Stimulated activated CD4-positive, alpha-beta T cell treated with anti-CD3 and anti-CD28 coated beads, Interleukin-4, amount 100 ng/mL, for 1 hour (primary cell): ENCODE data around the gene OXSR1.
"Not testable (repeated sequence)": the region's sequence is repeated elsewhere in the genome, so short reads cannot be mapped to it uniquely, and the experiment has no call there.

Experiments
- DNase-seq: peaks from one replicate; pipeline ENCODE4 v3.0.0-alpha.2; 2020

OXSR1 gene

DNA sequence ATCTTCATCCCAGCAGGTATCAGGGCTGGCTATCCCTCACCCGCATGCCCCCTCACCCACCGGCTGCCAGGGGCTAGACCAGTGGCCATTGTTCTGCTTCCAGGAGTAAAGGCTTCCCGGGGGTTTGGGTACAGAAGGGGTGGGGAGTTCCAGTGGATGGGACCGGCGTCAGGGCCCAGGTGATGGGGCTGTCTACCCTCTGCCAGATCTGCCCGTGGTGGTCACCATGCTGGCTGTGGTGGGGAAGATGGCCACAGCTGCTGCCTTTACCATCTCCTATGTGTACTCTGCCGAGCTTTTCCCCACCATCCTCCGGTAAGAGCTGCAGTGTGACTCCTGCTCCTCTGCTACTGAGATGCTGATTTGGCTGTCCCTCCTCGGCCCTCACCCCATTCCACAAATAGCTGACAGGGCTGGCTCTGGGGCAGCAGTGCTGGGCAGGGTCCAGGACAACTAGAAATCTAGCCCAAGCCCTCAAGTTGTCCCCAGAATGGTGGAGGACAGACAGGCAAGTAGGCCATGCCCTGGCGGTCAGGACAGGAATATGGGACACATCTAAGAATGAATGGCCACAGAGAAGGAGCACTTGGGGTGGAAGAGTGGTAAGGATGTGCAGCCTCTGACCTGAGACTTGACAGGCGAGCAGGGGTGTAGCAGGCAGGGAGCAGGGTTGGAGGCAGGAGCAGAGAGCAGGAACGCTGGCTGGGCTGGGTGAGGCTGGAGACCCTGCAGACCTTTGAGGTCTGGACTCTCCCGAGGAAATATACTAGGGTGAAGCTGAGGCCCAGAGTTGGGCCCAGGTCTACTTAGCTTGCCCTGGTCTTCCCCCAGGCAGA lies 111.0 kb downstream of the OXSR1 start:
- DNase-seq: no peak

DNA sequence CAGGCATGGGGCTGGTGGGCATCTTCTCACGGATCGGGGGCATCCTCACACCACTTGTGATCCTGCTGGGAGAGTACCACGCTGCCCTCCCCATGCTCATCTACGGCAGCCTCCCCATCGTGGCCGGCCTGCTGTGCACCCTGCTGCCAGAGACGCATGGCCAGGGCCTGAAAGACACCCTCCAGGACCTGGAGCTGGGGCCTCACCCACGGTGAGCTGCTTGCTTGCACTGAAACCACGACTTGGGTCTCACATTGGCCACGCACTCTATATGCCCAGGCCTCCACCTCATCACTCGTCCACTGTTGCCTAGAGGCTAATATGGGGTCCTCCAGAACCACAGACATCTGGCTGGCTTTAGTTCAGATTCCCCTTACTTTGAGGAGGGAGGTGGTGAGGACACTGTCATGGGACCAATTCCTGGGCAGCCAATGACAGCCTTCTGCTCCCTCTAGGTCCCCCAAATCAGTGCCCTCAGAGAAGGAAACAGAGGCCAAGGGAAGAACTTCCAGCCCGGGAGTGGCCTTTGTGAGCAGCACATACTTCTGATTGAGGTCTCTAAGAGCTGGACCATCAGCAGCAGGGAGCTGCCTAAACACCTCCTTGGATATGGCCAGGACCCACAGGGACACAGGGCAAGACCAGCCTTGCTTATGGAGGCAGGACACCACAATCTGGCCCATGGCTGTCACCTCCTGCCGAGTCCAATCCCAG lies 111.7 kb downstream of the OXSR1 start:
- DNase-seq: no peak

DNA sequence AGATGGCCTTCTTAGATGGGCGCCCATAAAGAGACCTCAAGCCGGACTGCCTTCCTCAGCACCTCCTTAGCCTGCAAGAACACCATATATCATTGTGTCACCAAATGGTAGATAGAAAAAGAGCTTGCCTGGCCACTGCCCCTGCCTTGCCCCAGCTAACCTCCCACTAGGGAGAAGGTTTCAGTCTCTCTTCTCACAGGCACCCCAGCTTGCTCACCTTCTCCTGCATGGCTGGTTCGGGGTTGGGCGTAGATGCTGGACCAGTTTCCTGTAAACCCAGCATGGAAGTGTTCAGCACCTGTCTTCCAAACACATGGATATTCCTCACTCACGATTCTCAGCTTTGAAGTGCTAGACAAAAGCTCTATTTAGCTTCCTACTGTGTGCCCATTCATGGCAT lies 113.5 kb downstream of the OXSR1 start:
- no peak for DNase-seq

DNA sequence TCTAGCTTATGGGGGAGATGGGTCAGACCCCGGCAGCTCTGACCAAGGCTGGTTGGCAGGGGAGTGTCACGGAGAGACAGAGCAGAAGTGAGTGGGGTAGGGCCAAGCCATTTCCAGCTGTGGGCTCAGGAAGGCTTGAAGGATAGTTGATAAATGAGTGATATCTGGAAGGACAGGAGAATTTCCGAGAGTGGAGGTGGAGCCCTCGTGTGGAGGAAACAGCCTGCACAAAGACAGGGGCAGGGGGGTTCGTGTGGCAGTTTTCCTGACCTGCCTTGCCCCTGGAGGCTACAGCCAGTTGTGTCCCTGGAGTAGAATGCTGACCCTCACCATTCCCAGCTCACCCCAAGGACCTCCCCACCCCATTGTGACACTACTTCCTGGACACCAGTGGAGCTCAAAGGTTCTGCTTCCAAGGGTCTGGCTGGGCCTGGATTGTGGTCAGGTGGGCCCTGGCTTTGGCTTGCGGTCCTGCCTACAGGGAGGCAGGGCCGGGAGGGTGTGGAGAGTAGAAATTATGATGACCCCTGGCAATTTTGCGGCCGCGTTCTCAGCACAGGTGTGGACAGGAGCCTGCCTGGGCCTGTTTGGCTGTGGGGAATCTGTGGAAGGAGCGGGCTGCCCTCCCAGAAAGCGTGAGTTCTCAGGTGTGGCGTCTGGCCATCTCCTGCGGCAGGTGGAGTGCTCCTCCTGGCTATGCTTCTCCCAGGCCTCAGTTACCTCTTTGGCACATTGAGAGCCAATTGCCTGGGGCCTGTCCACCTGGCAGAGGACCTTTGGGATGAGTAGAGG lies 116.8 kb downstream of the OXSR1 start, which contains the start of gene SLC22A14:
TSS of gene SLC22A14 (plus strand) at position 400 of the 792 bp plus-strand sequence. CDS start 23,733 bp downstream, outside the sequence.
- no peak for DNase-seq

DNA sequence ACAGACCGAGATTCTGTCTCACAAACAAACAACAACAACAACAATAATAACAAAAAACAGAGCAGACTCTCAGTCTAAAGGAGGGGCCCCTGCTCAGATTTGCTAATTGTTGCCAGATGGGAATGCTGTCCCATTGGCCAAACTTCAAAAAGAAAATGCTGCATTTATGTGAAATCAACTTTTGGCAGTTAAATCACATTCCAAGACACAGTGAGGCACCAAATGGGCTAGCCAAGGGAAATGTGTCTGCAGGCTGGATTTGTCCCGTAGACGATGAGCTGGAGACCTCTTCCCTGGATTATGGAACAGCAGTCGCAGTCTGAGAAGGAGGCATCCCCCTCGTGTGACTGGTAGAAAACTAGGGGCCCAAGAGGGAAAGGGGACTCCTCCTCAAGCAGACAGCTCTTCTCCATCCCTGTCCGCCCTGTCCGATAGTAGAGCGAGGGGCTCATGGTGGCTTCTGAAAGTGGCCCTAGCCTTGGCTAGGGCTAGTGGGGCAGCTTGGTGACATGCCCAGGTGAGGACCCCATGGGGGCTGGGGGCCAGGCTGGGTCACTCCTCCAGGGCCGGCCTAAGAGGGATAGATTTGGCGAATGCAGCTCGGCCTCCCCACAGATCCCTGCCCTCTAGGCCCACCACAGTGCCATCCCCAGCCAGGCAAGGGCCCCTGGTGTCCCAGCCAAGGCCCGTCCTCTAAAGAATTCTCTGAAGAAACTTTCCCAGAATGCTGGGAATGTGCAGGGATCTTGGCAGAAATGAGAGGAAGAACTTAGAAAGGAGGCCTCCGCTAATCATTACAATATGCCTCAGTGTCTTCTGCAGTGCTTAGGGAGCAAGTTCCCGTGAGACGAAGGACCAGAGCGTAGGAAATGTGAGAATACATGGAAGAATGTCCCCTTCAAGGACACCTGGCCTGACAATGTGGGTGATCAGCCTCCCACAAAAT lies 118.7 kb downstream of the OXSR1 start:
- no peak for DNase-seq

DNA sequence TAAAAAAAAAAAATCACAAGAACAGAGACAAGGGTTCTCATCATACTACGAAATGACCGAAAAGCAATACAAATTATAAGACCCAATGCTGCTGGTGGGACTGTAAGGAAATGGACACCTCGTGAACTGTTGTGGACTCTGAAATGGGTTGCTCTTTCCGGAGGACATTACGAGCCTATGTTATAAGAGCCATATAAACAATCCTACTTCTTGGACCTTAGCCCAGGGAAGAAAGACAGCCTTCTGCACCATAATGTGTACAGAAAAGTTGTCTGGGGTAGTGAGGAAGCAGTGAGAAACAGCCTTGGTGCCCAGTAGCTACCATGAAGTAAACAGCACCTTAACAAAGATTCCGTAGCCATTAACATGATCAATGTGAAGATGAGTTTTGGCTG lies 119.4 kb downstream of the OXSR1 start:
- no peak for DNase-seq

DNA sequence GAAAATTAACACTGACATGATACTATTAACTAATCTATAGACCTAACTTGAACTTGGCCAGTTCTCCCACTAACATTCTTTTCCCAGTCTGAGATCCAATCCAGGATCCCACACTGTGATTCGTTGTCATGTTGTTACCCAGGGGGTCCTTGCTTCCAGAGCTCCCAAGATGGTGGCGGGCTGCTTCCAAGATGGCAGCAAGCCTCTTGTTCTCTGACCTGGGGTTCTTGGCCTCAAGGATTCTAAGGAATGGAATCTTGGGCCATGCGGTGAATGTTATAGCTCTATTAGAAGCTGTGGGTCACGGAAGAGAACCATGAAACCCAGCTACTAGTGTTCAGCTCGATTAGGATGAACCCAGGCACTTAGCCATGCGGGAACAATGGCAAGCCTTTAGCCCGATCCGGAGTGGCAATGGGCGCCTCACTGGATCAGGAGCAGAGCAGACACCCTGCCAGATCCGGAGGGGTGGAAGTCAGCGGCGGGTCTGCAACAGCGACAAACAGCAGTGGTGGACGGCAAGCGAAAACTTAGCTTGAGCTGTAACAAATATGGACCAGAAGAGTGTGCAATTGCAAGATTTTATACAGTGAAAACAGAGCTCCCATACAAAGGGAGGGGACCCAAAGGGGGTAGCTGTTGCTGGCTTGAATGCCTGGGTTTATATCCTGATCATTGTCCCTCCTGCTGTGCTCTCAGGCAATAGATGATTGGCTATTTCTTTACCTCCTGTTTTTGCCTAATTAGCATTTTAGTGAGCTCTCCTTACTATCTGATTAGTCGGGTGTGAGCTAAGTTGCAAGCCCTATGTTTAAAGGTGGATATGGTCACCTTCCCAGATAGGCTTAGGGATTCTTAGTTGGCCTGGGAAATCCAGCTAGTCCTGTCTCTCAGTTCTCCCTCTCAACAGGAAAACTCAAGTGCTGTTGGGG lies 124.2 kb downstream of the OXSR1 start:
- not testable (repeated sequence) for DNase-seq

DNA sequence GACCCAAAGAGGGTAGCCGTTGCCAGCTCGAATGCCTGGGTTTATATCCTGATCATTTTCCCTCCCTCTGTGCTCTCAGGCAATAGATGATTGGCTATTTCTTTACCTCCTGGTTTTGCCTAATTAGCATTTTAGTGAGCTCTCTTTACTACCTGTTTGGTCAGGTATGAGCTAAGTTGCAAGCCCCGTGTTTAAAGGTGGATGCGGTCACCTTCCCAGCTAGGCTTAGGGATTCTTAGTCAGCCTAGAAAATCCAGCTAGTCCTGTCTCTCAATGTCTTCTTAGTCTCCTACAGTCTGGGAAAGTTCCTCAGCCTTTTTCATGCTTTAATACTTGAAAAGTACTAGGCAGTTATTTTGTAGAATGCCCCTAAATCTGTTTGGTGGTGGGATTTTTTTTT lies 131.7 kb downstream of the OXSR1 start:
- DNase-seq: not testable (repeated sequence)

DNA sequence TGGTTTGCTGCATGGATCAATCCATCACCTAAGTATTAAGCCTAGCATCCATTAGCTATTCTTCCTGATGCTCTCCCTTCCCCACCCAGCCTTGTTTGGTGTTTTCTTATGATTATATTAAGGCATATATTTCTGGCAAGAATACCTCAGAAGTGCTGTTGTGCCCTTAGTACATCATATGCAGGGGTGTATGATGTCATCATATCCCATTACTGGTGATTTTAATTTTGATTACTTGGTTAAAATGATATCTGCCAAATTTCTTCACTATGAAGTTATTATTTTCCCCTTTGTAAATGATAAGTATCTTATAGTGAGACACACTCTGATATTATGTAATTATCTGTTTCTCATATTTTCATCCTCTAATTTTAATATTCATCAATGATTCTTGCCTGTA lies 132.2 kb downstream of the OXSR1 start:
- no peak for DNase-seq

DNA sequence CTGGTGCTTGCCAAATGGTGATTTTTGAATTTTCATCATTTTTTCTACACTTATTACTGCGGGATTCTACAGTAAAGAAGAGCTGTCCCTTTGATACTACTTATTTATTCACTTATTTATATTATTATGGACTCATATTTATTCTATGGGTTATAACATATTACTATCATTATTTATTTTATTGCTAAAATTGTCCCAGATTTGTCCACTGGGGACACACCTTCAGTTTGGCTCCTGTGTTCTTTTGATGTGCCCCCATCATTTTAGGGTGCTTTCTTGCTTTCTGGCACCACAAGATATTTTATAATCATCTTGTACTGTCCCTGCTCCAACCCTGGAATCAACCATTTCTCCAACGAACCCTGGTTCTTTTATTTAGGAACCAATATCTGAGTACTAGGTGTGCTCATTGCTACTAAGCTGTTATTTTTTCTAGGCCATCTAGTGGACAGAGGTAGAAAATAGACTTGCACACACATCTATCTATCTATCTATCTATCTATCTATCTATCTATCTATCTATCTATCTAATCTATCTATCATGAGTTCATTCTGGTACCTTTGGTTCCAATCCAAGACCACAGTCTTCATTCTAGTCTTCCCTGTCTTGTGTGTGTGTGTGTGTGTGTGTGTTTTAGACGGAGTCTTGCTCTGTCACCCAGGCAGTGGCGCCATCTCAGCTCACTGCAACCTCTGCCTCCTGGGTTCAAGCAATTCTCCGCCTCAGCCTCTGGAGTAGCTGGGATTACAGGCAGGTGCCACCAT lies 132.8 kb downstream of the OXSR1 start:
- DNase-seq: no peak
